Middle frontal gyrus (tissue), 1 donor: ENCODE data around the gene GABRA4.

Source experiments
- DNase-seq: peaks from one replicate; pipeline ENCODE4 v3.0.0-alpha.2; 2015; ENCODE audit warnings: low spot score; ENCODE audit errors: extremely low spot score

GABRA4 gene

GRCh38 chr4:46931981-46932380 lies 61.4 kb downstream of the GABRA4 start:
- no peak for DNase-seq

GRCh38 chr4:46930891-46931290 lies 62.5 kb downstream of the GABRA4 start:
- DNase-seq = no peak

GRCh38 chr4:46927201-46927600 lies 66.2 kb downstream of the GABRA4 start:
- no peak for DNase-seq

- DNase-seq = no peak
These were observed 68.4 kb downstream of the GABRA4 start for GRCh38 chr4:46924789-46925529.

GRCh38 chr4:46922205-46922604 lies 71.2 kb downstream of the GABRA4 start:
- no peak for DNase-seq

GRCh38 chr4:46909078-46909477 lies 84.3 kb downstream of the GABRA4 start, which contains the start of gene COX7B2:
COX7B2 (minus strand) TSS chr4:46909245; CDS start chr4:46735192, 174,053 bp downstream.
- no peak for DNase-seq

GRCh38 chr4:46908148-46908547 lies 85.2 kb downstream of the GABRA4 start:
- no peak for DNase-seq

- no peak for DNase-seq
These were observed 93.3 kb downstream of the GABRA4 start for GRCh38 chr4:46900082-46900481.

- no peak for DNase-seq
These were observed 98.6 kb downstream of the GABRA4 start for GRCh38 chr4:46894826-46895225.

- DNase-seq = no peak
These were observed 103.3 kb downstream of the GABRA4 start for GRCh38 chr4:46890056-46890455.

- DNase-seq = no peak
These were observed 104.0 kb downstream of the GABRA4 start for GRCh38 chr4:46889410-46889809.

- DNase-seq = no peak
These were observed 106.7 kb downstream of the GABRA4 start for GRCh38 chr4:46886711-46887110.

GRCh38 chr4:46878641-46879040 lies 114.7 kb downstream of the GABRA4 start:
- DNase-seq = no peak

- DNase-seq = no peak
These were observed 118.6 kb downstream of the GABRA4 start for GRCh38 chr4:46874811-46875210.

- DNase-seq = no peak
These were observed 123.0 kb downstream of the GABRA4 start for GRCh38 chr4:46870411-46870810.
